HG02885 (cell line): ENCODE measurements around the gene CYP2S1.
"Not testable (repeated sequence)": the region's sequence is repeated elsewhere in the genome, so short reads cannot be mapped to it uniquely, and the experiment has no call there.

Experiments
- ATAC-seq: cut with Tn5 transposase; IDR thresholded peaks from one replicate; pipeline ENCODE4 v1.9.1; 2021; ENCODE audit warnings: mild to moderate bottlenecking; ENCODE audit not compliant: unreplicated experiment, poor library complexity

The CYP2S1 gene

DNA sequence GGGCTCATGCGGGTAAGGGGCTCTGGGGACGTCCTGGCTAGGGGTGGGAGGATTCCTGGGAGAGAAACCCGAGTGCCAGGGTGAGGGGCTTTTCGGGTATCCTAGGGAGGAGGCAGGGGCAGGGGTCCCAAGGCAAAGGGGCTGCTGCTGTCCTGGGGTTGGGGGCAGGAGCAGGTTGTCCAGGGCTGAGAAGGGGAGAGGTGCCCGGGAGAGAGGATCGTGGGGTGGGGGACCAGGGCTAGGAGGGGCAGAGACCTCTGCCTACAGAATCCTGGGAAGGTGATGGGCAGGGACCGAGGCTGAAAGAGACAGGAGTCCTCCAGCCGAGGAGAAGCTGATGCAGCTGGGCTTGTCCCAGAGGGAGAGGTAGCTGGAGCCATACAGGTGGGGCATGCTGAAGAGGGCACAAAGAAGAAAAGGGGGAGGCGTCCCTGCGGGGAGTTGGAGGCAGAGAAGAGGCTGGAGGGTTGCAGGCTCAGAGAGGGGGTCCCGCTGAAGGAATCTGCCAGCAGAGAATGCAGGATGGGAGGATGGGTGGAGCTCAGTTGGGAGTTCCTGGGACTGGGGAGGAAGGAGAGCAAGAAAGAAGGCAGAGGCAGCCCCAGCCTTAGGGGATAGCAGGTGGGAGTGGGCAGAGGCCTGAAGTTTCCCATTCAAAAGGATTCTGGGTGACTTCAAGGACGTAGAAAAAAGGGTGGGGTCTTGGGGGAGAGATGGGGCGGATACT is 574 bp downstream of the CYP2S1 start:
- no peak for ATAC-seq

DNA sequence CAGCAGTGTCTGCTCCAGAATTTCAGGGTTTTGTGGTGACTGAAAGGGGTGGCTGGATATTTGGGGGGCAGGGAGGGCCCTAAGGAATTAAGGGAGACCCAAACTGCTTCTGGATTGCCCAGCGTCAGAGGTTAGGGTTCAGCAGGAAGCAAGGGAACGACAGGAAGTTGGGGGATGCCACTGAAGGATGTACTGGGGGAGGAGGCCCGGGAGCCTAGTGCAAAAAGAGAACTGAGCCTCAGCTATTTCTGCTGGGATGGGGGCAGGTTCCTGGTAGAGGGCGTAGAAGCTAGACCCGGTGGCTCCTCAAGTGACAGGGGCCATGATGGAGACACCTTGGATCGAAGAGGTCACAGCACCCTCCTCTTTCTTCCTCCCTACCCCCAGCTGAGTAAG is 1.1 kb downstream of the CYP2S1 start:
- no peak for ATAC-seq

DNA sequence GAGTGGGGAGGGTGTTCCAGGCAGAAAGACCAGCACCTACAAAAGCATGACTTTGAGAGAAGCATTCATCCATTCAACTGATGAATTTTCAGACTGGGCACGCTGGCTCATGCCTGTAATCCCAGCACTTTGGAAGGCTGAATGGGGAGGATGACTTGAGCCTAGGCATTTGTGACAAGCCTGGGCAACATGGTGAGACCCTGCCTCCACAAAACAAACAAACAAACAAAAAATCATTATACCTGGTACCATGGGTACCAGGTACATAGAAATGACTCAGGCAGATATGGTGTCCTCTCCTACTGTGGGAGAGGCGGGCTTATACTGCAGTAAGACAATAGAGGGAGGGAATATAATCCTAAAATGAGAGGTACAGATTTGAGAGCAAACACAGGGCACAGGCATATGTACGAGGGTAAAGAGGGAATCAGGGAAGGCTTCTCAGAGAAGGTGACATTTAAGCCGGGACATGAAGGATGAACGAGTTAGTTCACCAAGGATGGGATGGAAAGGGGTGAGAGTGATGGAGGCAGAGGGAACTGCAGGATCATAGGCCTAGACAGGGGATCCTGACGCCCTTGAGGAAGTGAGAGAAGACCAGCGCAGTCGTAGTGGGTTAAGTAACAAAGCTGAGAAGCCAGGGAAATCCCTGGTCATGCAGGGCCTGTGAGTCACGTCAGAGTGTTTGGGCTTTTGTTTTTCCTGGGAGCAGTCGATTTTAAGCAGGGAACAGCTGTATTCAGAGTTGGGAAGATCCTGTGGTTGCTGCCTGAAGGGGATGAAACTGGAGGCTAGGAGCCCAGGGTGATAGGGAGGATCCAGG is 2.9 kb downstream of the CYP2S1 start:
- ATAC-seq = no peak

DNA sequence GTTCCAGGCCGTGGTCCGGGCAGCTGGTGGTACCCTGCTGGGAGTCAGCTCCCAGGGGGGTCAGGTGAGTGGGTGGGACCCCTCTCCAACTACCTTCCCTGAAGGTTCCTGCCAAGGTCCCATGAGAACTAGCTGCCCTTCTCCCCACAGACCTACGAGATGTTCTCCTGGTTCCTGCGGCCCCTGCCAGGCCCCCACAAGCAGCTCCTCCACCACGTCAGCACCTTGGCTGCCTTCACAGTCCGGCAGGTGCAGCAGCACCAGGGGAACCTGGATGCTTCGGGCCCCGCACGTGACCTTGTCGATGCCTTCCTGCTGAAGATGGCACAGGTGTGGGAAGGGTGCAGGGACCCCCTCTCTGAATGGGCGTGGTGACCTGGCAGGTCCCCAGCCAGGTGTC is 5.5 kb downstream of the CYP2S1 start:
- ATAC-seq = no peak

DNA sequence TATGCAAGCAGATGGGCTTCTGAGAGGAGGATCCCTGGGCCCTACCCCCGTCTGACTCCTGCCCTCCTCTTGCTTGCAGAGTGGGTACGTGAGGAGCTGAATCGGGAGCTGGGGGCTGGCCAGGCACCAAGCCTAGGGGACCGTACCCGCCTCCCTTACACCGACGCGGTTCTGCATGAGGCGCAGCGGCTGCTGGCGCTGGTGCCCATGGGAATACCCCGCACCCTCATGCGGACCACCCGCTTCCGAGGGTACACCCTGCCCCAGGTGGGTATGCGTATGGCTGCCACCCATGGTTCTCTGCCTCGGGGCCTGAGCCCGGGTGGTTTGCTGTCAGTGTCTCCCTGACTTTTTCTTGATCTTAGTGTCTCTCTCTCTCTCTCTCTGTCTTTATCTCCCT is 10.4 kb downstream of the CYP2S1 start:
- ATAC-seq = no peak

DNA sequence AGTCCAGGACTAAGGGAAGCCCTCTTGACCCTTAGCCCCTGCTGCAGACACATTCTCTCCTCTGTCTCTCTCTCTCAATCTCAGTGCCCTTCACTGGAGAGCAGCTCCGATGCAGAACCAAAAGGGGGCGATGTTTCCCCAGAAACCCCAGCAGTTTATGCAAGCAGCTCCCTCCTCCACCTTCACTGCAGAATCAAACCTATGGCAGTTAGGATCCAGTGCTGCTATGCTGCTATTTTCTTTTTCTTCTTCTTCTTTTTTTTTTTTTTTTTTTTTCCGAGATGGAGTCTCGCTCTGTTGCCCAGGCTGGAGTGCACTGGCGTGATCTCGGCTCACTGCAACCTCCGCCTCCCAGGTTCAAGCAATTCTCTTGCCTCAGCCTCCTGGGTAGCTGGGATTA is 11.3 kb downstream of the CYP2S1 start:
- not testable (repeated sequence) for ATAC-seq

DNA sequence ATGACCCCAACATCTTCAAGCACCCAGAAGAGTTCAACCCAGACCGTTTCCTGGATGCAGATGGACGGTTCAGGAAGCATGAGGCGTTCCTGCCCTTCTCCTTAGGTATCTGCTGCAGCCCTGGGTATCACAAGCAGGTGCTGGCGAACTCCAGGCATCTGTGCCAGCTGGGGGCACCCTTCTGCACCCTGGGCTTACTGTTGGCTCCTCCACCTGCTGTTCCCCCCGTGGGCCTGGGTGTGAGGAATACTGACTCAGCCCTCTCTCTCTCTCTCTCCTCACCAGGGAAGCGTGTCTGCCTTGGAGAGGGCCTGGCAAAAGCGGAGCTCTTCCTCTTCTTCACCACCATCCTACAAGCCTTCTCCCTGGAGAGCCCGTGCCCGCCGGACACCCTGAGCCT is 13.0 kb downstream of the CYP2S1 start:
- ATAC-seq = no peak

DNA sequence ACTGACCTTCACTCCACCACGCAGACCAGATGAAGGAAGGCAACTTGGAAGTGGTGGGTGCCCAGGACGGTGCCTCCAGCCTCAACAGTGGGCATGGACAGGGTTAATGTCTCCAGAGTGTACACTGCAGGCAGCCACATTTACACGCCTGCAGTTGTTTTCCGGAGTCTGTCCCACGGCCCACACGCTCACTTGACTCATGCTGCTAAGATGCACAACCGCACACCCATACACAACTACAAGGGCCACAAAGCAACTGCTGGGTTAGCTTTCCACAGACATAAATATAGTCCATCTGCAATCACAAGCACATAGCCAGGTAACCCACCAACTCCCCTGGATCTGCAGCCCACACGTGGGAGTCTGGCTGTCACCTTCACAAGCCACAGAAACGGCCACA is 13.4 kb downstream of the CYP2S1 start:
- no peak for ATAC-seq

DNA sequence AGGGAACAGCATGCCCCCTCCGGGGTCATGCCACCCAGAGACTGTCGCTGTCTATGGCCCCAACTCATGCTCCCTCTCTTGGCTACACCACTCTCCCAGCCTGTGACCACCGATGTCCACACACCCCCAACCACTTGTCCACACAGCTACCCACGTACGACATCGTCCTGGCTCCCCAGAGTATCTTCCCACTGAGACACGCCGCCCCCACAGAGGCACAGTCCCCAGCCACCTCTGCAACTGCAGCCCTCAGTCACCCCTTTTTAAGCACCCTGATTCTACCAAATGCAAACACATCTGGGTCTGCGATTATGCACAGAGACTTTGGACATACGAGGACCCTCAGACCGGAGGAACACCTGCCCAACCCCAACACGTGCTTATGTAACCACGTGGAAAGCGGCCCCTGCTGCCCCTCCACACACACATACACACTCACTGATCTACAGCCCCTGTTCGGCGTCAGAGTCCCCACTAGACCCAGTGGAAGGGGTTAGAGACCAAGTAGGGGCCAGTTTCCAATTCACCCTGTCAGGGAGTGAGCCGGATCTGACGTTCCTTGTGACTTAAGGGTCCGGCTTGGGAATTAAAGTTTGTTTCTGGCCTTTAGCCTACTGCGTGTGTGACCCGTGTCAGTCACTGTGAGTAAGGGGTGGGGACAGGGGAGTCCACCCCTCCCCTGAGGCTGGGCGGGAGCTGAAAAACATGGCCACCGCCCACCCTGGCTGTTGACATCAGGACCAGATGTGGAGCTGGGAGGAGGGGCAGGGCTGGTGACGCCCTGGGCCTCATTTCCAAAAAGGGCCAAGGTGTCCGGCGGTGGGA is 14.1 kb downstream of the CYP2S1 start:
- no peak for ATAC-seq

DNA sequence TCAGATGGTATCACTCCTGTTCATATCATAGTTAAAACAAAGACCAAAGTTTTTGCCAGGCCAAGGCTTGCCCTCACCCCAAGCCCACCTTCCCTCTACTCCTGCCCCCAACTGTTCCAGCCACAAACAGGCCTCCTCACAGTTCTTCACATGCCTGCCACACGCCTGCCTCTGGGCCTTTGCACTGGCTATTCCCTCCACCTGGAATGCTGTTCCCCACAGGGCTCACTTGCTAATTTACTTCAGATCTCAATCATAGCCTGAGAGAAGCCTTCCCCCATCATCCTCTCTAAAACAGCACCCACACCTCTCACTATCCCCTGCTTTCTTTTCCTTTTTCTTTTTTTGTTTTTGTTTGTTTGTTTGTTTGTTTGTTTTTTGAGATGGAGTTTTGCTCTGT is 21.1 kb downstream of the CYP2S1 start:
- ATAC-seq = no peak

DNA sequence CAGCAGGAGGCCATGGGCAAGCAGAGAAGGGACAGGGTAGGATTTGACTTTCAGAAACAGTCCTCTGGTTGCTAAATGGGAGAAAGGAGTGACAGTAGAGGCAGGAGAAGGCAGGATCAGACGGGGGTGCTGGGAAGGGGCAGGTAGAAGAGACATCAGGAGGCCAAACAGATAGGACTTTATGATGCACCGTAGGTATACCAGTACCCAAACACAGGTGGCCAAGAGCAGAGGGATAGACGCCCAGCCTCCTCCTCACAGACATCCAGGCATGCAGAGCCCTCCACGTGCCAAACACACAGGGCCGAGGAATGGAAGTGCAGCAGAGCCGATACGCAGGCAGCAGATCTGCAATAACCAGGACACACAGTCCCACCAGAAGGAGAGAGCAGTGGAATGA is 24.7 kb downstream of the CYP2S1 start:
- ATAC-seq = no peak

DNA sequence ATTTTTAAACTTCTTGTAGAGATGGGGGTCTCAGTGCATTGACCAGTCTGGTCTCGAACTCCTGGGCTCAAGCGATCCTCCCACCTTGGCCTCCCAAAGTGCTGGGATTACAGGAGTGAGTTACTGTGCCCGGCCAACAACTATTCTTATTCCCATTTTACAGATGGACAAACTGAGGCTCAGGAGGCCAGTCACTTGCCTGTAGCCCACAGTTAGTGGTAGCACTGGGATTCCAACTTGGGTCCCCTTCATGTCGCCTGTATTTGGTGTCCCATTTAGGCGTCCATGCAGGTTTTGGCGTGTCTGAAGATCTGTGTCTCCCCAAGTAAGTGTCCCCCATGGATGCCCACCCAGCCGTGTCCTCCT is 25.2 kb downstream of the CYP2S1 start:
- ATAC-seq = no peak

DNA sequence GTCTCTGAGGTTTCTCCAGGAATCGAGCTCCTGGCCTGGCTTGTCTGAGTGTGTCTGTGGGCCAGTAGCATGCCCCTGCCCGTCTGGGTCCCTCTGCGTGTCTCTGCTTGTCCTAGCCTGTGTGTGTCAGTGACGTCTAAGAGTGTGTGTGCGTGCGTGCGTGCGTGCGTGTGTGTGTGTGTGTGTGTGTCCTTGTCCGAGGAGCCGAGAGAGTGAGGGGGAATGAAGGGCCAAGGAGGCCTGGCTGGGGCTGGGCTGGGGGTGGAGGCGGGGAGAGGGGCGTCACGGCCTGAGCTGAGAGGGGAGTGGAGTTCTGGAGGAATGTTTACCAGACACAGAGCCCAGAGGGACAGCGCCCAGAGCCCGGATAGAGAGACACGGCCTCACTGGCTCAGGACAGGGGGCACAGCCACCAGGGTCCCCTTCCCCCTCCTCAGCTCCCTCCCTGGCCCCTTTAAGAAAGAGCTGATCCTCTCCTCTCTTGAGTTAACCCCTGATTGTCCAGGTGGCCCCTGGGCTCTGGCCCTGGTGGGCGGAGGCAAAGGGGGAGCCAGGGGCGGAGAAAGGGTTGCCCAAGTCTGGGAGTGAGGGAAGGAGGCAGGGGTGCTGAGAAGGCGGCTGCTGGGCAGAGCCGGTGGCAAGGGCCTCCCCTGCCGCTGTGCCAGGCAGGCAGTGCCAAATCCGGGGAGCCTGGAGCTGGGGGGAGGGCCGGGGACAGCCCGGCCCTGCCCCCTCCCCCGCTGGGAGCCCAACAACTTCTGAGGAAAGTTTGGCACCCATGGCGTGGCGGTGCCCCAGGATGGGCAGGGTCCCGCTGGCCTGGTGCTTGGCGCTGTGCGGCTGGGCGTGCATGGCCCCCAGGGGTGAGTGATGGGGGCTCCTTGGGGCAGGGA is 25.8 kb downstream of the CYP2S1 start, which contains the start of gene AXL:
AXL (plus strand) TSS at position 609 of the 893 bp plus-strand sequence; CDS start at position 779, 170 bp downstream.
- no peak for ATAC-seq

DNA sequence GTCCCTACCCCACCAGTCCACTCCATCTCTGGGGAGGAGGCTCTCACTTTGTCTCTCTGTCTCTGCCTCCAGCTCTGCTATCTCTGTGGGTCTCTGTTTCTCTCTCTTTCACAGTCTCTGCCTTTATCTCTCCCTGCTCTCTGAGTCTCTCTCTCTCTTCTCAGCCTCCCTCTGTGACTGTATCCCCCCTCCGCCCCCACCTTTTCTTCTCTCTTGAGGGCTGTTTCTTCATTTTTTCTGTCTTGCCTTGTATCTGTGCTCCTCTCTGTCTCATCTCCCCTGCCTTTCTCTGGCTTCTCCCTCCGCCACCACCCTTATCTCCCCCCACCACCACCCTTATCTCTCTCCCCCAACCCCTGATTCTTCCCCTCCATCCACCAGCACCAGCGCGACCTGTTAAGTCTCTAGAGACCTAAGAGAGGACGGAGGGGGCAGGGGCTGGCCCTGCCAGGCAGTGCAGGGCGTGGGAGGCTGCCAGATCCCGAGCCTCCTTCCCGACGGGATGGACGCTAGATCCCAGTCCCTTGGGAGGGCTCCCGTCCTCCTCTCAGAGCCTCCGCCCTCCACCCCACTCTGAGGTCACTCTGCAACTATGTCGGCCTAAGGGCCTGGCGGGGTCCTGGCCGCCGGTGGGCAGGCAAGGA is 27.0 kb downstream of the CYP2S1 start:
- no peak for ATAC-seq

DNA sequence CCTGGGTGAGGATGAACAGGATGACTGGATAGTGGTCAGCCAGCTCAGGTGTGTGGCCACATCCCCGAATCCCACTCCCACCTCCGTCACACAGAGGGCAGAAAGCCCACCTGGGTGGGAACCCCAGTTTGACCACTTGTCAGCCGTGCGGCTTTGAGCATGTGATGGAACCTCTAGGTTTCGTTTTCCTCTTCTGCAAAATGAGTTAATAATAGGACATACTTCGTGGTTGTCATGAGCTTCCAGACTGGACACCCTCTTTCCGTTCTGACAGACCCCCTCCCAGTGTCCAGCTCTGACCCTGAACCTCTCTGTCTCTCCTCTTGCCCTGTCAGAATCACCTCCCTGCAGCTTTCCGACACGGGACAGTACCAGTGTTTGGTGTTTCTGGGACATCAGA is 27.8 kb downstream of the CYP2S1 start:
- ATAC-seq = no peak

DNA sequence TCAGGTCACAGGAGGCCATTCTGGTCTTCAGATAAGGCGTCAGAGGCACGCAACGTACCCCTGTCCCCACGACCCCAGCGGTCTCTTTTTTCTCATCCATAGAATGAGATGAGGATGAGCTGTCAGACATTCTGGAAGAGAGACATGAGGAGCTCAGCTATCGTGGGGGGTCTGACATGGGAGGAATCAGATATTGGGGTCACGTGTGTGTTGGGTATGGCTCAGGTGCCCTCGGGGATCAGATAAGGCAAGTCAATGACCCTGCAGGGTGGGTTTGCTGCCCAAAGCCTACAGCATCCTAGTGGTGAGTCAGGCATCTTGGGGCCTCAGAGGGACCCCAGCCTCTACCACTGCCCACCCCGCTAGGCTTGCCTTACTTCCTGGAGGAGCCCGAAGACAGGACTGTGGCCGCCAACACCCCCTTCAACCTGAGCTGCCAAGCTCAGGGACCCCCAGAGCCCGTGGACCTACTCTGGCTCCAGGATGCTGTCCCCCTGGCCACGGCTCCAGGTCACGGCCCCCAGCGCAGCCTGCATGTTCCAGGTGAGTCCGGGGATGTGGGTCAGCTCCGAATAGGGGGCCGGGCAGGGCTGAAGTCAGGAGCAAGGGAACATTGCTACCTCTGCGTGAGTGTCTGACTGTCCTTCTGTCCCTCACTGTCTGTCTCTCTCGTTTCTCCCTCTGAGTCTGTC is 28.6 kb downstream of the CYP2S1 start:
- ATAC-seq = no peak

DNA sequence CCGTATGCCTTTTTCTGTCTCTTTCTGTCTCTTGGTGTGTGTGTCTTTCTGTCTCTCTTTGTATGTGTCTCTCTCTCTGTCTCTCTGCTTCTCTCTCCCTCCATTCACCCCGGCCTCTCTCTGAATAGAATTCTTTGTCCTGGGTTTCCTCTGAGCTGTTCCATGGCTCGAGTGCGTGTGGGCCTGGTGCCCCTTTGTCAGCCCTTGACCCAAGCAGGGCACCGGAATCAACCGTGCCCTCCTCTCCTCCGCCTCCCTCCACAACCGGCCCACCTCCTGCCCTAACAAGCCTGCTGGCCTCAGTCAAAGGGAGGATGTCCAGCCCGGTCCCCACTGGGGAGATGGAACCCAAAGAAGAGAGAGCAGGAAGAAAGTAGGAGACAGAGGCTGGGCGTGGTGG is 29.2 kb downstream of the CYP2S1 start:
- no peak for ATAC-seq

DNA sequence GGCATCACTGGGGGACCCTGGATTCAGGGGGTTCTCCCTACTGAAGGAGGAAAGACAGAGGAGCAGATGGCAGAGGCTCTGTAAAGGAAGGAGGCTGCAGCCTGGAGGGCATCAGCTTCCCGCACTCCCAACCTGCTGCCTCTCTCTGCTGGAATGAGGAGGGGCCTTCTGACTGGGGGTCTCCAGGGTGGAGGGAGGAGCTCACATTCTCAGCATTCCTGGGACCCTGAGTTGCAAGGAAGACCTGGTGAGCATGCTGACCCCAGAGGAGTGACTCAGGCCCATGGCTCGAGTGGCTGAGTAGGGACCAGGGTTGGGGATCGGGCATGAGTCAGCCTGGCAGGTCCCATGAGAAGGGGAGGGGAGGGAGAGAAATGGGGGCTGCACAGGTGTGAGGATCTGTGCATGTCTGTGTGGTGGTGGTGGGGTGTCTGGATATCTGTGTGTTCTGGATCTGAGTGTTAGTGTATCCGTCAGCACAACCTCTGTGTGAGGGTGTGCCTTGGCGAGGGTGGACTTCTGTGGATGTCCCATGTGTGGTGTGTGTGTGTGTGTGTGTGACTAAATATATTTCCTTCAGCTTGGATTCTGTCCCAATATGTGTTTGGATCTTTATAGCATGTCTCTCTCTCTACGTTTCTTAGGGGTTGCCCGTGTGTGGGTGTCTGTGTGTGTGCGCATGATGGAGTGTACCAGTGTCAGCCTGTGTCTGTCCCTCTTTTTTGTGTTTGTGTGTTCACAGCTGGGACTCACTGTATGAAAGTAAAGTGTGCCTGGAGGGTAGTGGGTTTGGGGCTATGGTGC is 30.6 kb downstream of the CYP2S1 start:
- ATAC-seq = no peak
